C1 segment of cervical spinal cord (tissue), 14 donors: Measurements from ENCODE around the gene RXYLT1.
A peak's percentile ranks its signal among the peaks of the same experiment; 100 is the strongest.

ENCODE experiments used
- DNase-seq, 14 donors: peaks; one replicate each; lab custom pipeline; 2025; lab: John Stamatoyannopoulos, UW

Gene RXYLT1

GRCh38 chr12:63843254-63843720, 63.6 kb downstream of the RXYLT1 start:
- DNase-seq: no peak

- DNase-seq: peak; percentile 33 to 98 (median 88)
Observed at GRCh38 chr12:63843721-63844390, 64.1 kb downstream of the RXYLT1 start.

GRCh38 chr12:63844391-63845341, 65.0 kb downstream of the RXYLT1 start, which contains the start of gene SRGAP1:
TSS of gene SRGAP1 (plus strand) at chr12:63844700. CDS start at chr12:63844817, 117 bp downstream.
- peak in 12 of 14 donors; percentile 31 to 85 (median 69) for DNase-seq

- DNase-seq: no peak
Observed at GRCh38 chr12:63845726-63846125, 66.0 kb downstream of the RXYLT1 start.

GRCh38 chr12:63846238-63846967, 66.7 kb downstream of the RXYLT1 start:
- DNase-seq: no peak

- no peak for DNase-seq
Observed at GRCh38 chr12:63848450-63848849, 68.7 kb downstream of the RXYLT1 start.

GRCh38 chr12:63849106-63849620, 69.5 kb downstream of the RXYLT1 start:
- no peak for DNase-seq

GRCh38 chr12:63849641-63850040, 69.9 kb downstream of the RXYLT1 start:
- no peak for DNase-seq

- DNase-seq: no peak
Observed at GRCh38 chr12:63853978-63854377, 74.3 kb downstream of the RXYLT1 start.

- DNase-seq: no peak
Observed at GRCh38 chr12:63855299-63855698, 75.6 kb downstream of the RXYLT1 start.

- no peak for DNase-seq
Observed at GRCh38 chr12:63857771-63858670, 78.3 kb downstream of the RXYLT1 start.
